Measurements from ENCODE around the gene LARP1.

LARP1 gene

DNA sequence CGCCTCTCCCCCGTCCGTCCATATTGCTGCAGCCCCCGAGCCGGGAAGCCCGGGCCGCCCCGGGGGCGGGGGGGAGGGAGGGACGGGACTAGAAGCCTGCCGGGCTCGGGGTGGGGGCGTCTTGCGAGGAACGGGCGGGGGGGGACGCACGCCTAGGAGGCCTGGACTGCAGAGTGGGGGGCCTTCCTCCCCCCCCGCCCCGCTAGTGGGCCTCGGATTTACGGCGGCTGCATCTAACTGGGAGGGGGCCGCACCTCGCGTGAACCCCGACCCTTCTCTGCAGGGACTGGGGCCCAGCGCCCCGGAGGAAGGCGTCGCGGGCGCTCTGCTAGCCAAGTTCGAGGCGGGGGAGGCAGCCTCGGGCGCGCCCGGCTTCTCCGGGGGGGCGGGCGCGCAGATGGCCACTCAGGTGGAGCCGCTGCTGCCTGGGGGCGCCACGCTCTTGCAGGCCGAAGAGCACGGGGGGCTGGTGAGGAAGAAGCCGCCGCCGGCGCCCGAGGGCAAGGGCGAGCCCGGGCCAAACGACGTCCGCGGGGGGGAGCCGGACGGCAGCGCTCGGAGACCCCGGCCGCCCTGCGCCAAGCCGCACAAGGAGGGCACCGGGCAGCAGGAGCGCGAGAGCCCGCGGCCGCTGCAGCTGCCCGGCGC, at the start of gene LARP1:
LARP1 (plus strand) TSS at position 17 of the 648 bp plus-strand sequence; CDS start at position 398, 381 bp downstream.
- TF ChIP-seq CTCF (IDR thresholded peaks at IDR 0.05; ENCODE audit: low read depth, low read length): no peak

GRCh38 chr5:154706416-154706815, 48.8 kb upstream of the LARP1 start:
- no peak for TF ChIP-seq CTCF (IDR thresholded peaks at IDR 0.05; ENCODE audit: low read depth, low read length)
- H3K4me3 ChIP-seq (ENCODE audit: low read depth, low read length): no peak overlapping the region

More for the DNA sequence above, at the start of gene LARP1:
- peak within 1 kb of the TSS; percentile 73 for H3K4me3 ChIP-seq (ENCODE audit: low read depth, low read length)

- no peak overlapping the region for H3K4me3 ChIP-seq (ENCODE audit: low read depth, low read length)
Measured at GRCh38 chr5:154707641-154708040, 47.5 kb upstream of the LARP1 start.

GRCh38 chr5:154708207-154708606, 47.0 kb upstream of the LARP1 start:
- H3K4me3 ChIP-seq (ENCODE audit: low read depth, low read length): no peak overlapping the region
- TF ChIP-seq CTCF (IDR thresholded peaks at IDR 0.05; ENCODE audit: low read depth, low read length): no peak

More at GRCh38 chr5:154707641-154708040, 47.5 kb upstream of the LARP1 start:
- TF ChIP-seq CTCF (IDR thresholded peaks at IDR 0.05; ENCODE audit: low read depth, low read length): no peak

DNA sequence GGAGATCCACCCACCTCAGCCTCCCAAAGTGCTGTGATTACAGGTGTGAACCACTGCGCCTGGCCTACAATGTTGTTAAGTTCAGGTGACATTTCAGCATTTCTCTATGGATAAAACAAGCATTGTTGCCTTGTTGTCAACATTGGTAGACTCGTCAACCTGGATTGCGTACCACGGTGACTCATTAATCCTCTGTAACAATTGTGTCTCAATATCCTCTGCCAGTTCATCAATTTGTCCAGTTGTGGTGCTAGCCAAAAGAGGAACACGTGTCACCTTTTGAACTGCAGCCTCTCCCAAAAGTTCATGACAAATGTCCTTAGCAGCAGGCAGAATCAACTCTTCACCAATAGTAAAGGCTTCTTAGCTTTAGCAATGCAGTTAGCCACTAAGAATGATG, 46.3 kb upstream of the LARP1 start:
- no peak for TF ChIP-seq CTCF (IDR thresholded peaks at IDR 0.05; ENCODE audit: low read depth, low read length)
- H3K4me3 ChIP-seq (ENCODE audit: low read depth, low read length): no peak overlapping the region

- TF ChIP-seq CTCF (IDR thresholded peaks at IDR 0.05; ENCODE audit: low read depth, low read length): no peak
- no peak overlapping the region for H3K4me3 ChIP-seq (ENCODE audit: low read depth, low read length)
Measured at GRCh38 chr5:154709368-154710305, 45.5 kb upstream of the LARP1 start.
